ENCODE data around the gene ADGRB3.

ADGRB3 gene

GRCh38 chr6:69408886-69409285, 773.8 kb downstream of the ADGRB3 start:
- no peak overlapping the region for H3K4me3 ChIP-seq (ENCODE audit: low read depth, low read length)
- TF ChIP-seq, protein P1, sequence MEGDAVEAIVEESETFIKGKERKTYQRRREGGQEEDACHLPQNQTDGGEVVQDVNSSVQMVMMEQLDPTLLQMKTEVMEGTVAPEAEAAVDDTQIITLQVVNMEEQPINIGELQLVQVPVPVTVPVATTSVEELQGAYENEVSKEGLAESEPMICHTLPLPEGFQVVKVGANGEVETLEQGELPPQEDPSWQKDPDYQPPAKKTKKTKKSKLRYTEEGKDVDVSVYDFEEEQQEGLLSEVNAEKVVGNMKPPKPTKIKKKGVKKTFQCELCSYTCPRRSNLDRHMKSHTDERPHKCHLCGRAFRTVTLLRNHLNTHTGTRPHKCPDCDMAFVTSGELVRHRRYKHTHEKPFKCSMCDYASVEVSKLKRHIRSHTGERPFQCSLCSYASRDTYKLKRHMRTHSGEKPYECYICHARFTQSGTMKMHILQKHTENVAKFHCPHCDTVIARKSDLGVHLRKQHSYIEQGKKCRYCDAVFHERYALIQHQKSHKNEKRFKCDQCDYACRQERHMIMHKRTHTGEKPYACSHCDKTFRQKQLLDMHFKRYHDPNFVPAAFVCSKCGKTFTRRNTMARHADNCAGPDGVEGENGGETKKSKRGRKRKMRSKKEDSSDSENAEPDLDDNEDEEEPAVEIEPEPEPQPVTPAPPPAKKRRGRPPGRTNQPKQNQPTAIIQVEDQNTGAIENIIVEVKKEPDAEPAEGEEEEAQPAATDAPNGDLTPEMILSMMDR (IDR thresholded peaks at IDR 0.05; ENCODE audit: low read depth, low read length, missing control alignments) = no peak
- DNase-seq (ENCODE audit: low read depth) = no peak

GRCh38 chr6:69416776-69417175, 781.7 kb downstream of the ADGRB3 start:
- TF ChIP-seq, protein P1 (IDR thresholded peaks at IDR 0.05; ENCODE audit: low read depth, low read length, missing control alignments) = no peak
- H3K4me3 ChIP-seq (ENCODE audit: low read depth, low read length) = no peak overlapping the region
- no peak for DNase-seq (ENCODE audit: low read depth)

DNA sequence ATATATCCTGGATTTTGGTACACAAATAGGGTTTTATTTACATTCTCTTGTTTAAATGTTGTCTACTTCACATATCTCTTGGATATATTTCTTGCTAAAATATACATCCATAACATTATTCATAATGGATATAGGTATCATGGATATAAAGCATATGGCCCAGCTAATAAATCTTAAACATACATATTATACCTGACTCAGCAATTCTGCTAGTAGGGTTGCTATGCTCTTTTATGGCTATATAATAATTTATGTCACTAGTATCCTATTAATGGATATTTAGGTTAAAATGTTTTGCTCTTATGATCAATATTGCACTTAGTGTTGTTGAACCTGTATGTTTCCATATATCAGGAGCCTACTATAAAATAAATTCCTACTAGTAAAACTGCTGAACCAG, 786.2 kb downstream of the ADGRB3 start:
- TF ChIP-seq, protein P1 (IDR thresholded peaks at IDR 0.05; ENCODE audit: low read depth, low read length, missing control alignments) = no peak
- DNase-seq (ENCODE audit: low read depth) = no peak

DNA sequence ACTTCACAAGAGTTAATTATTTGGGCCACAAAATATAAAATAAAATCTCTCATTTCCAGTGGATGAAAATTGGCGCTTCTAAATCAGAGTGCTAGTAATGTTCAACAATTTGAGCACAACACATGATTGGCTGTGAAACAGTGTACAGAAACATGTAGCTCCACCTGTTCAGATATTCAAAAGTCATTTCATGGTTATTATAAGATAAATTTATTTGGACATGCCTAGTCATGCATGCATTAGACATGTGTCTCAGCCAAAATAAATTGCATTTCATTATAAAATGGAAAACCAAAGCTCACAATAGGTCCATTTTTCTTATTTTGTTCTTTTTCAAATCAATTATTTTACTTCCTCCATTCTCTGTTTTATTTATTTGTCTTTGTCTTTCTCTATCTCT, 786.9 kb downstream of the ADGRB3 start:
- DNase-seq (ENCODE audit: low read depth) = no peak
- H3K4me3 ChIP-seq (ENCODE audit: low read depth, low read length) = no peak overlapping the region
- TF ChIP-seq, protein P1 (IDR thresholded peaks at IDR 0.05; ENCODE audit: low read depth, low read length, missing control alignments) = no peak

More for the DNA sequence above, 786.2 kb downstream of the ADGRB3 start:
- no peak overlapping the region for H3K4me3 ChIP-seq (ENCODE audit: low read depth, low read length)

GRCh38 chr6:69422475-69422874, 787.4 kb downstream of the ADGRB3 start:
- no peak overlapping the region for H3K4me3 ChIP-seq (ENCODE audit: low read depth, low read length)
- TF ChIP-seq, protein P1 (IDR thresholded peaks at IDR 0.05; ENCODE audit: low read depth, low read length, missing control alignments) = no peak
- no peak for DNase-seq (ENCODE audit: low read depth)

- no peak for DNase-seq (ENCODE audit: low read depth)
- H3K4me3 ChIP-seq (ENCODE audit: low read depth, low read length) = no peak overlapping the region
- TF ChIP-seq, protein P1 (IDR thresholded peaks at IDR 0.05; ENCODE audit: low read depth, low read length, missing control alignments) = no peak
These were observed 788.7 kb downstream of the ADGRB3 start for GRCh38 chr6:69423785-69424184.

DNA sequence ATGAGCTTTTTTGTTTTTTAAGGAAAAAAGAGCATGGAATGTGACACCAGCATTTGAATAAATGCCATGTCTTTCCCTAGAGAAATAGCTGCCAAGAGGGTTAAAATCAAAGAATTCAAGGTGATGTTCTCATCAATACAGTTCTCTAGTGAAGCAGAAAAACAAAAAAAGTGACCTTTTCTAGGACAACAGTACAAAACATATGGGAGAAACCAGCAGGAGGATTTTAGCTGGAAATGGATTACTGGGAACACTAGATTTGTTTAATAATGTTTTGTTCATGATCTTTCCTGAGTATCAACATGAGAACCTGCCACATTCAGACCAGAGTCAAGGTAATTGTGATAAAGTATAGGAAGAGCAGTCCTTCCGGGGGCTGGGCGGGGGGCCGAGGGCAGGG, 789.5 kb downstream of the ADGRB3 start:
- no peak for DNase-seq (ENCODE audit: low read depth)
- H3K4me3 ChIP-seq (ENCODE audit: low read depth, low read length) = no peak overlapping the region
- TF ChIP-seq, protein P1 (IDR thresholded peaks at IDR 0.05; ENCODE audit: low read depth, low read length, missing control alignments) = no peak

Data from GM12864 (cell line).